Measurements from ENCODE around the gene AP2A2. TPM values are rescaled to one million over a fixed set of nuclear protein-coding genes. Genes with fewer than 3 reads are reported as not detected.

Gene AP2A2
- total RNA-seq, 1 experiment from 2014 or later, result 25.3 TPM

DNA sequence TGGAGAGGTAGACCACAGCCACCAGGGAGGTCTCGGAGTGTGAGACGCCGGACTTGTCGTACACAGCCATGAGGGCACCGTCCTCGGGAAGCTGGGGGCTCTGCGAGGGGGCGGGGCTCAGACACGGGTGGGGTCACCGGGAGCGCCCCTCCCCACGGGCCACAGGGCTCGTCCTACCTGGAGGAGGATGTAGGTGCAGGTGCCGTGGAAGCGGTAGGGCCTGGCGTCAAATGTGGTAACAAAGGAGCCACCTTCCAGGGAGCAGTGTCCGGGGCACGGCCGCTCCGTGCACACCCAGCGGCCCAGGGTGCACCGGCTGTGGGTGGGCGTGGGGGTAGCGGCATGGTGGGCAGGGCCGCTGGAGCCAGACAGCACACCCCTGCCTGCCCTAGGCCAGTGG lies 103.4 kb downstream of the AP2A2 start:
- no peak for DNase-seq (ENCODE audit: low spot score)

DNA sequence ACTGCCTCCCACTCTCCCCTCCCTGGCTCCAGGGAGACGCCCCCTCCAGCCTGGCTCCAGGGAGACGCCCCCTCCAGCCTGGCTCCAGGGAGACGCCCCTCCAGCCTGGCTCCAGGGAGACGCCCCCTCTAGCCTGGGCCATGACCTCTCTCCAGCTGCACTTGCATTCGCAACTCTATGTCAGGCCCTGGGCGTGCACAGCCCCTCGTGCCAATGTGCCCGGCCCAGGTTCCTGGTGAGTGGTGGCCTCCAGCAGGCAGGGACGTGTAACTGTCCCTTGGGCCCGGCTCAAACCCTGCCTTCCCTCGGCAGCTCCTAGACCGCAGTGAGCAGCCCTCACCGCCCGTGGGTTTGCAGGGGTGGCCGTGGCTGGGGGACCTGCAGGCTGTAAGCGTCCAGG lies 104.0 kb downstream of the AP2A2 start:
- no peak for DNase-seq (ENCODE audit: low spot score)

DNA sequence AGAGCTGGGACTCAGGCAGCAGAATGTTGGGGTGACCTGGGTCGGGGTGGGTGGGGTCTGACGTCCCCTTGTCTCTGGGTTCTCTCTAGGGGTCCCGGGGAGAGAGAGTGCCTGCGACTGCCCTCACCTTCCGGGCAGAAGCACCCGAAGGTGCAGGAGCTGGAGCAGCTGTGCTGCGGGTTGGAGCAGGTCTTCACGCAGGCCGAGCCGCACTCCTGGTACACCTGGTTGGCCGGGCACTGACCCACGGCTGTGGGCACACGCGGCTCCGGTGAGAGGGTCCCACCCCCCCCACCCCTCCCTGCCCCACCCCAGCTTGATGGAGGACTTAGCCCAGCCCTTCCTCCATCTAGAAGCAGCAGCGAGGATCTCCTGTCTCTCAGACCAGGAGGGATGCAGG lies 104.4 kb downstream of the AP2A2 start:
- DNase-seq (ENCODE audit: low spot score), result no peak

DNA sequence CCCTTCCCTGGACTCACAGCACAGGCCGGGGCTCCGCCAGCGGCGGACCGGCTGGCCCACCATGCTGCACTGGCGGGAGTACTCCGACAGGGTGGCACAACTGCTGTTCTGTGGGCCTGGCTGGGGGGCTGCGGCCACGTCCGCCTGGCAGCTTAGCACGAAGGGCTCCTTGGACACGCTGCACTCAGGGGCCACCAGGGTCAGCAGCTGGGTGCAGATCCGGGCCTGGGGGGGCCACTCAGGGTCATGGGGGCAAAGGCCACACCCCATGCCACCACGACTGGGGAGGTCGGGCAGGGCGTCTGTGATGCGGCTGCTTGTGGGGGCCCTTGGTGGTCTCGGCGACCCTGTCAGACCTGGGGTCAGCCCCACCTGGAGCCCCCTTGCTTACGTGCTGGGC lies 104.9 kb downstream of the AP2A2 start:
- DNase-seq (ENCODE audit: low spot score), result no peak

DNA sequence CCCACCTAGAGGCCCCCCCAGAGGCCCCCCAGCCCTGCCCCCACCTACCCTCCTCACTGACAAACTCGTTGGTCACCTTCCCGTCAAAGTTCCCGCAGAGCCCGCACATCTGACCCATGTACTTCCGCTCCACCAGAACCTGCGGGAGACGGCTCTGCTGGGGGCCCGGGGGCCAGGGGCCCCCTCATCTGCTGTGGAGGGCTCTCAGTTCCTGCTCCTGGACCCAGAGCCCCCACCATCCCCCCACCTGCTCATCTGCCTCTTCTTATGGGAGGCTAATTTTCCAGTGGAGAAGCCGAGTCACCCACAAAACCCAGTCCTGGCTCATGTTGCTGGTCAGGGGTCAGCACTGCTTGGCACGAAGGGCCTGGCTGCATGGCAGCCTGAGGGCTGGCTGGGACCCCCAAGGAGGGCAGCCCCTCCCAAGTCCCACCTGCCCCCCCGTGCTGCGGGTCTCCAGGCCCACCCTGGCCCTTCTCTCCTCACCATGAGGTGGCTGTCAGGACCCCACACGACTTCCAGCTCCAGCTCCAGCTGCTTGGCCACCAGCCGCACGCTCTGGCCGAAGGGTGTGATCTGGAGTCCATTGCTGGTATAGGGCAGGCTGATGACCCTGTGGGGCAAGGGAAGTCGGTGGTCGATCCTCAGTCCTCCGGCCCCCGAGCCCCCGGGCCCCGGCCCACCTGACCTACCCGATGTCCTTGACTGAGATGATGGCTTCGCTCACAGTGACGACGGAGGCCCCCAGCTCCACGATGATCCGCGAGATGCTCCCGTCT lies 105.6 kb downstream of the AP2A2 start:
- DNase-seq (ENCODE audit: low spot score), result no peak

DNA sequence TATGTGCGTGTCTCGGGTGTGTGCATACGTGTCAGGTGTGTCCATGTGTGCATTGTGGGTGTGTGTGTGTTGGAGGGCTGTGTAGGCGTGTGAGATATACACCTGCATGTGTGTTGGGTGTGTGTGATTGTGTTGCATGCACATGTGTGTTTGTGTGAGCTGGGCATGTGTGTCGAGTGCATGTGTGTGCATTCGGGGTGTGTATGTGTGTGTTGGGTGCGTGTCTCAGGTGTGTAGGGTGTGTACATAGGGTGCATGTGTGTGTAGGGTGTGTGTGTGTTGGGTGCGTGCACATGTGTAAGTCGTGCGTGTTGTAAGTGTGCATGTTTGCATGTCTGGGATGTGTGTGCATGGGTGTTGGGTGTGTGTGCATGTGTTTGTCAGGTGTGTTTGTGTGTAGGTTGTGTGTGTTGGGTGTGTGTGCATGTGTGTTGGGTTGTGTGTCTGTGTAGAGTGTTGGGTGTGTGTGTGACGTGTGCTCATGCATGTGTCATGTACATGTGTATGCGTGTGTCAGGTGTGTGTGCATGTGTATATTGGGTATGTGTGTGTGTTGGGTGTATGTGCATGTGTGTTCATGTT lies 106.7 kb downstream of the AP2A2 start:
- no peak for DNase-seq (ENCODE audit: low spot score)

DNA sequence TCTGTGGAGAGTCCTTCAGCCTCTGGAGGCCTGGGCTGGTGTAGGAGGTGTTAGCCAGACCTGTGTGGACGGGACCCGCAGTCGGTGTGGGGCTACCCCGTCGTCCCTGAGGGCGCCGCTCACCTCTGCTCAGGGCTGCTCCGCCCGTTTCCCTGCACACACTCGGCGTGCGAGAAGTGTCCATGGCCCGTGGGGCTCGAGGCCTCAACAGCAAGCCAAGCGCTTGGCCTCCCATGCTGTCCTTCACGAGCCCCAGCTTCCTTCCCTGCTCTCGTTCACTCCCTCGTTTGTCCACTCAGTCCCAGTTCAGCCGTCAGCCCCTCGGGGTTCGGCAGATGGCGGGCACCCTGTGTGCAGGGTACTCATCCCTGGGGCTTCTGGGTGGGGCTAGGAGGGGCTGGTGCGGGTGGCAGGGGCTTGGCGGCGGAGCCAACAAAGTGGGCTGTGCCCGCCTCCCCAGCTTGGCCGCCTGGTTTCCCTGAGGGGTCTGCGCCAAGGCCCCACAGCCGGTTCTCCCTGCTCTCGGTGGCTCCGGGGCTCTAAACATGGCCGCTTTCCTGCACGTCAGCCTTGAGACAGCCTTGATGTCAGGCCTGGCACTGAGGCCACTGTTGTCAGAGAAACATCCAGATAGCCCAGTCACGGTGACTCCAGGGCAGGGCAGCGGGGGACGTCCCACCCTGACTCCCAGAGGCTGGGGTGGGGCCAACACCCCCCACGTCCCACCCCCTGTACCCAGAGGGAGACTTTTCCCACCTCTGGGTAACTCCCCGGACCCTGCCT lies 107.5 kb downstream of the AP2A2 start:
- DNase-seq (ENCODE audit: low spot score), result no peak

DNA sequence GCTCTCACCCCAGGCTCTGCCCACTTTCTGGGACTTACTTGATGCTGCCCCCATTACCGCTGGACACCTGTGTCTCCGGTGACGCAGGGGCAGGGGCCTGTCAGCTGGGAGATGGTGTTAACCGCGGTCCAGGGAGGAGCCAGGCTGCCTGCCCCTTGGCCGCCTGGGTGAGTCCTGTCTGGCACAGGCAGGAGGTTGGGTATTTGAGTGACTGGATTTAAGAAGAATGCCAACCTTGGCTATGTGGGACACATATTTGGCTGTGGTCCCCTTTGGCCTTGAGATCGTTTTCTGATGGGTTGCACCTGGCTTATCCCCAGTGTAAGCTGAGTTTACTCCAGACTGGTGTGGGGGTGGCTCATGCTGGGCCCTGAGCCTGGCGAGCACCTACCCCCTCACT lies 108.3 kb downstream of the AP2A2 start:
- DNase-seq (ENCODE audit: low spot score), result no peak

DNA sequence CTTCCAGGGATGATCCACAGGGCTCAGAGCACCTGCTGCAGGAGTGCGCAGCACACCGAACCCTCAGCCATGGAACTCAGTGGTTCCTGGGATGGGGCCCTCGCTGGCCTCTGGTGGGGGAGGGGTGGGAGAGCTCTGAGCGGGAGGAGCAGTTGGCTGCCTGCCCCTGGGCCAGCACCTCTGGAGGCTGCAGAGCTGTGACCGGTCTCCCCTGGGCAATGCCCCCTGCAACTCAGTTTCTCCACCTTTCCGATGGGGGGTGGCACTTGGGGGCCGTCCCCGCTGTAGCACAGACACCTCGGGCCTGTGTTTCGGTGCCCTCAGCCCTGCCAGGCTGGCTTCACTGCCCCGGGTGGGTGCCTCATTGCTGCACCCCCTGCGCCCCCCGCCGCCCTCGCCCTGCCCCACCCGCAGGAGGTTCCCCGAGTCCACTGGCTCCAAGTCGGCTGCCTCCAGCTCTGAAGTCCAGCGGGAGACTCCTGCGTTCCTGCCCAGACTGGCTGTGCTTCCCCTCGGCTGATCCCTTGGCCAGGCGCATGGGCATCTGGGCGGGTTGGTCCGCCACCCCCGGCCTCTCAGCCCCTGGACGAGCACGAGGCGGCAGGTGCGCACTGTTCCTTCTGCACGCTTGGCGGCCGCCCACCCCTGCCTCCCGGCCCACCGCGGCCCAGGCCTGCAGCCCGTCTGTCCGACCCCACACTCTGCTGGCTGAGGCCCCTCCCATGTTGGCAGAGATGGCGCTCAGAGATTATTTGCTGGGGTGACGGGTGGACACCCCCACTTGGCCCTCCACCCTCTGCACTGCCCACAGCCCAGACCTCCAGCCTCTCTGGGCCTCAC lies 109.0 kb downstream of the AP2A2 start:
- no peak for DNase-seq (ENCODE audit: low spot score)

DNA sequence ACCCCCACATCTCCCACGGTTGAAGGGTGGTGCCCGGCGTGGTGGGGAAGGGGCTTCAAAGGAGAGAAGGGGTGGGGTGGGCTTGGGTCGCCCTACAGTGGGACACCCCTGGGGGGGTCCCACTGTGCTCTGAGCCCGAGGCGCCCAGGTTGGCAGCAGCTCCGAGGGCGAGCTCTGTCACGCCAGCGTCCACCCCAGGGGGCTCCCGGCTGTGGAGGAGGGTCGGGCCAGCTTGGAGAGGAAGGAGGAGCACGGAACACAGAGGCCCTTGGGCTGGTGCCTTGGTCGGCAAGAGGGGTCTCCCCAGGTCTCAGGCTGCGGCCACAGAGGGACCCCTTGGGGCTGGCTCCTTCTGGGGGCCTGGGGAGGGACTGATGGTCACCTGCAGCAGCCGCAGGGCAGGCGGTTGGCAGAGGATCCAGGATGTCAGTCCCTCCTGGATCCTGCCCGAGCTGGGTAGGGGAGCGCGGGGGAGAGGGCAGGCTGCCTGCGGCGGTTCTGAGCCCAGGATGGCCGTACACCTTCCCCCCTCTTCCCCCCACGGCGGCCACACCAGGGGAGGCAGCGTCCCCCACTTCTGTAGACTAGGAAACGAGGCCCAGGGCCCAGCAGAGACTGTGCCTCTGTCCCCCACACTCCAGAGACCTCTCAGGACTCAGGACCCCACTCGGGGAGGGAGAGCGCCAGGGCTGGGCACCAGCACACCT lies 110.1 kb downstream of the AP2A2 start:
- DNase-seq (ENCODE audit: low spot score), result no peak

DNA sequence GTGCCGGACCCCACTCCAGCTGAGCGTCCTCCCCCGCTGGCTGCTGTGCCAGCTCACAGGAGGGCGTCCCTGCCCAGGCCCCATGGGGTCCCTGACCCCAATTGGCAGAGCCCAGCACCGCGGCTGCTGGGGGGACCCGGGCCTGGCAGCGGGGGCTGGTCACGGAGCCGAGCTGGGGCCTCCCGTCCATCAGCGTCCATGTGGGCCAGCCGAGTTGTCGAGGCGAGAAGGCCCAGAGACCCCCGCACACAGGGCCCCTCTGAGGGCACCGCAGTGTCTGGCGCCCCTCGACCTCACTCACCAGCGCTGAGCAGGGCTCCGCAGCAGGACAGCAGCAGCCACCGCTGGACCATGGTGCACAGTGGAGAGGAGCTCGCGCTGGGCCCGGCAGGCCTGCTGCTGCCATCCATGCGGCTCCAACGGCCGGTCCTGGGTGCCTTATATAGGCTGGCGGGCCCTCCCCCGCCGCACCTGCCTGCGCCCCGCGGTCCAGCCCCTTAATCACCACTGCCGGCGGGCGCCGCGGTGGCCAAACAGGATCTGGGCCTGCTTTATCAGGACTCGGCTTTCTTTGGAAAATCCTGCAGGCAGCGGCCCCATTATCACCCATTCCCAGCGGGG lies 110.7 kb downstream of the AP2A2 start, which contains the start of gene MUC6:
TSS of gene MUC6 (minus strand) at position 416 of the 621 bp plus-strand sequence. CDS start at position 353, 63 bp downstream.
- no peak for DNase-seq (ENCODE audit: low spot score)

DNA sequence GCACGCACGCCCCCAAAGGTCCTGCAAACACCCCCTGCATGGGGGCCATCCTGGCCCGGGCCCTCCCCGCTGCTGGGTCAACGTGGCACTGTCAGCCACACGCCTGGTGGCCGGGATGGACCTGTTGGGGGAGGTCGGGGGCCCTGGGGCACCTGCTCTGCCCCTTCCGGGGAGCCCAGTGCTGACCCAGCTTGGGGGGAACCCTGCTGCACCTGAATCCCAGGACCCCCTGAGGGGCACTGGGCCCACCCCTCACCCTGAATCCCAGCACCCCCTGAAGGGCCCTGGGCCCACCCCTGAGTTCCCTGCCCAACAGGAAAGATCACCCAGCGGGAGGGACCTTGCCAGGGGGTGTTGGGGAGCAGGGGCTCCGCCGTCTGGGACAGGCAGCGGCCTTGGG lies 111.3 kb downstream of the AP2A2 start:
- DNase-seq (ENCODE audit: low spot score), result no peak

DNA sequence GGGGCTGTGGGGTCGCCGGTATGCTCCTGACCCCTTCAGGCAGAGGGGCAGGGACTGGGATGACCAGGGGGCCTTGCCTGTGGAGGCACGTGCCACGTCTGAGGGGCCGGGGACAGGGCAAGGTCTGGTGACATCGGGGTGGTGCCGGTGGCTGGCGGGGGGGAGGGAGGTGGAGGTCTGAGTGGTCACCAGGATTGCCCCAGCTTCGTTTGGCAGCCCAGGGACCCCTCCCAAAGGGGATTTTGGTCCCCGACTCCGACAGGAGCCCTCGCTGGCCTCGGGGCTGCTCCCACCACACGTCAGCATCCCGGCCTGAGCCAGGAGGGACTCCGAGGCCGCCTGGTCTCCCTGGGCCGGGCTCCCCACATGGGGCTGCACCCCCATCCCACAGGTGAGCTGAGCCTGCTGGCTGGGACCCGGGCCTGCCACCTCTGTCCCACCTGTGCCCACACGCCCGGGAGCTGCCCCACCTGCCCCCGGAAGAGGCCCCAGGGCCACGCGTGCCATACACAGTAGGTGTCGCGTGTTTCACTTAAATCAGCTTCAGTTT lies 111.9 kb downstream of the AP2A2 start:
- no peak for DNase-seq (ENCODE audit: low spot score)

DNA sequence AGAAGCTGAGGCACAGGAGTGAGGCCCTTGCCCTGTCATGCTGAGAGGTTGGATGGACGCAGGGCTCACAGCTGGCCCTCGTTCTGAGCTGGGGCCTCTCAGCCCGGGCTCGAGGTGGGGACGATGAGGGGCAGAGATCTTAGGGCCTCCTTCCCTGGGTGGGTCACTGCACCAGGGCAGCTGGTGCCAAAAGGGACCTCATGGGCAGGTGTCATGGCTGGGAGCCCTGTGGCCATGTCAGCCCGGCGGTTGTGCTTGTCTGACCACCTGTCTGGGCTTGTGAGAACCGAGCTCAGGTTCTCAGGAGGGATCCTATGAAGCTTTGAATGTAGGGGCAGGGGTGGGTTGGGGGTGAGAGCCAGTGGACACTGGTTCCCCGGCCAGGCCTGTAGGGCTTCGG lies 112.7 kb downstream of the AP2A2 start:
- DNase-seq (ENCODE audit: low spot score), result no peak

DNA sequence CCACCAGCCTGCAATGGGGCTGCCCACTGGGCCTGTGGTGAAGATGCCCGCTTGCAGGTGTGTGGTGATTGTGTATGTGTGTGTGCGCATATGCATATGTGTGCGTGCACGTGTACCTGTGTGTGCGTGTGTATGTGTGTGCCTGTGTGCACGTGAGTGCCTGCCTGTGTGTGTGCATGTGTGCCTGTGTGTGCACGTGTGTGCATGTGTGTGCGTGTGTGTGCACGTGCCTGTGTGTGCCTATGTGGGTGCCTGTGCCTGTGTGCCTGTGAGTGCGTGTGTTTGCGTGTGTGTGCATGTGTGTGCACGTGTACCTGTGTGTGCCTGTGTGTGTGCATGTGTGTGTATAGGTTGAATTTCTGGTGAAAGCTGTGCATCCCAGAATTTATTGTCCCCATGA lies 113.3 kb downstream of the AP2A2 start:
- DNase-seq (ENCODE audit: low spot score), result no peak

DNA sequence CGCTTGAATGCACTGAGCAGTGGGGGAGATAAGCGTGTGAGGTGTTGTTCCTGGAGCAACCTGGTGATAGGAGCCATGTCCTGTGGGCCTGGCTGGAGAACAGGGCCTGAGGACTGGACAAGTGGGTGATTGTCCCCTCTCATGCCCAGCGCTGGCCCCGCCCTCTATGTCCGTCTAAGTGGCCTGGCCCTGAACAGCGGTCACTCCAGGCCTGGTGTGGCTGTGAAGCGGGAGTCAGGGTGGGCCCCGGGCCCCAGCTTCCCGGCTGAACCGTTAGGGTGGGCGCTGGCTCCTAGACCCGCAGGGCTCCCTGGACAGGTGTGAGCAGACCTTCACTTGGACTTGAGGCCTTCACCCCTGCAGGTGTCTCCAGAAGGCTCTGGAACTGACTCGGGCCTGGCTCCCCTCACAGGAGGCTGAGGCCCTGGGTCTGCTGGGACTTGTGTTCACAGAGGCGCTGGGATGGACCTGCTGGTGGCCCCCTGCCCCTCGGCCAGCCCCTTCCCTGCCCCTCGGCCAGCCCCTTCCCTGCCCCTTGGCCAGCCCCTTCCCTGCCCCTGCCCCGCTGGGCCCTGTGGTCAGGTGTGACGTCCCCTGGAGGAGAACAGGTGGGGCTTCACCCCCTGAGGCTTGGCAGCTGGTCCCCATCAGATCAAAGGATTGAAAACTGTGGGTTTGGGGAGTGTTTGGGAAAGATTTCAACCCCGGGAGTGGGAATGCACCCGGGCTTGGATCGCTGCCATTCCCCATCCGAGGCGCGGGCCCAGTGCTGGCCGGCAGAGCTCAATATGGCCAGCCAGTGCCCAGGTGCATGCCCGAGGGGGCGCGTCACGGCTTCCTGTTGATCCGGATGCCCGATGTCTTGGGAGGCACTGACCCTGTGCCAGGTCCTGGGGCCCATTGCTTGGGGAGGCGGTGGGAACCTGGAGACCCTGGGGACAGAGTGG lies 114.1 kb downstream of the AP2A2 start:
- no peak for DNase-seq (ENCODE audit: low spot score)

DNA sequence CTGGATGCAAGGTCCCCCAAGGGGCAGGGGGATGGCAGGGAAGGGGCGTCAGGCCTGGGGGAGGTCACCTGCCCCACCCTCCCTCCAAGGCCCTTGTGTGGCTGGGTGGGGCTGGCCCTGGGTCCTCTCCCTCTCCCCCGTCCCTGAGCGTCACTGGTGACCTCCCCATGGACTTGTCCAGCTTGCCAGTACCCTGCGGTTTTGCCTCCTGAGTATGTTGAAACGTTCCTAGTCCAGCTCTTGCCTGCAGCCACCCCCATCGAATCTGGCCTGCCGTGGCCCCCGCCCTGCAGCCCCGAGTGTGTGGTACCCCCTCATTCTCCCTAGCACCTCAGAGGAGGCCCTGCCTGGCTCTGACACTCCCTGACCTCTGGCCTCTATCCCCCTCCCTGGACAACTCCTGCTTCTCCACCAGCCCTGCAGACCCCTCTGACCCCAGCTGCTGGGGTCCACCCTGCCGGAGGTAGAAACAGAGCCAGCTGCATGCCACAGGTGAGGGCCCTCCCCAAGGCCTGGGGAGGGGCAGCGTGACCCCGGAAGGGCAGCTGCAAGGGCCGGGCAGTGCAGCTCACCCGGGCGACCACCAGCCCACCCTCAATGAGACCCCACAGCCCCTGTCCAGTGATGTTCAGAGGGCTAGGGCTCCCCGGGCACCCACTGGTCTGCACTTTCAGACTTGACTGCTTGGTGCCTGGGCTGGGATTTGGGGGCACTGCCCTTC lies 114.9 kb downstream of the AP2A2 start:
- no peak for DNase-seq (ENCODE audit: low spot score)

DNA sequence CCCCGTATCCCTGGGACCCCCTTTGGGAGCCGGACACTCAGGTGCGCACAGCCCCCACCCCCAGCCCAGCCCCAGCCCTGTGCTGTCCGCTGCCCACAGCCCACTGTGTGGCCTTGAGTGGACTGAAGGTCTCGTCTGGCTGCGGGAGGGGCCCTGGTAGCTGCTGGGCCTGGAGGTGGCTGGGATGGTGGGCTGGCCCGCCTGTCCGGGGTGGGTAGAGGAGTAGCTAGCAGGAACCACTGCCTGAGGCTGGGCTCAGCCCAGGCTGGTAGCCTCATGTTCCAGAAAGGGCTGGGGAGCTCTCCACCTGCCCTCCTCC lies 115.4 kb downstream of the AP2A2 start:
- no peak for DNase-seq (ENCODE audit: low spot score)

DNA sequence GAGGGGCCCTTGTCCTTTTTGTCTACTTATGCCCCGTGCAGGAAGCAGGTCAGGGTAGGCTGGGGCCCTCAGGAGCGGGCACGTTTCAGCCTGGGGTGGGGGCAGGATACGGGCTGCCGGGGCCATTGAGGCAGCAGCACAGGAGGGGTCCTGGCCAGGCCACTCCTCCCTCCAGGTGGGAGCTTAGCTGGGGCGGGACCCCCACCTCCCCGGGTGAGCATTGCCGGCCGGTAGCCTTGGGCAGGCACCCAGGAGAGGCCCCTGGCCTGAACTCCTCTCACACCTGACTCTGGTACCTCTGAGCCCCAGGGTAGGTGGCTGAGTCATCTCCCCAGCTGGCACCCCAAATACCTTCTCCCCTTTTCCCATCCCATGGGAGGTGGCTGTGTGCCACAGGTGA lies 115.8 kb downstream of the AP2A2 start:
- no peak for DNase-seq (ENCODE audit: low spot score)
